Measurements from ENCODE around the gene HYAL3.

The HYAL3 gene

GRCh38 chr3:50268703-50269451 is 30.3 kb downstream of the HYAL3 start, which contains the start of gene SEMA3B:
Gene SEMA3B (plus strand): TSS chr3:50269147. CDS start chr3:50269241, 94 bp downstream.
- Histone ChIP-seq H3K79me2 (ENCODE audit: control insufficient read depth, insufficient read depth, low read length, unreplicated experiment) (no peaks in the 10 kb centered on the region), H3K4me3 (ENCODE audit: low read depth, low read length) (peak within 1 kb of the TSS; percentile 39; the same call in 1 of the 2 replicates), H3K27me3 (ENCODE audit: insufficient read depth, low read length) (peaks cover 7% of the 10 kb centered on the region), H3K27ac (ENCODE audit: low read depth, low read length) (no peak within 1 kb of the TSS), H3K36me3 (ENCODE audit: insufficient read depth, low read length) (no peaks in the 10 kb centered on the region), H3K4me1 (ENCODE audit: control insufficient read depth, insufficient read depth, low read length, unreplicated experiment) (peaks cover 41% of the 10 kb centered on the region), H2AFZ (ENCODE audit: low read length, unreplicated experiment) (no peak within 1 kb of the TSS)

GRCh38 chr3:50268276-50268675 is 30.9 kb downstream of the HYAL3 start:
- Histone ChIP-seq H3K79me2 (ENCODE audit: control insufficient read depth, insufficient read depth, low read length, unreplicated experiment) (no peaks in the 10 kb centered on the region), H3K4me1 (ENCODE audit: control insufficient read depth, insufficient read depth, low read length, unreplicated experiment) (peaks cover 45% of the 10 kb centered on the region), H3K27ac (ENCODE audit: low read depth, low read length) (no peak overlapping the region), H3K4me3 (ENCODE audit: low read depth, low read length) (no peak overlapping the region), H3K36me3 (ENCODE audit: insufficient read depth, low read length) (no peaks in the 10 kb centered on the region), H2AFZ (ENCODE audit: low read length, unreplicated experiment) (no peak overlapping the region), H3K27me3 (ENCODE audit: insufficient read depth, low read length) (0 out of 2 replicates have a peak, but pooled peaks cover under 1% of the 10 kb centered on the region)

- H2AFZ ChIP-seq (ENCODE audit: low read length, unreplicated experiment), result no peak overlapping the region
- H3K79me2 ChIP-seq (ENCODE audit: control insufficient read depth, insufficient read depth, low read length, unreplicated experiment), result no peaks in the 10 kb centered on the region
- H3K27ac ChIP-seq (ENCODE audit: low read depth, low read length), result no peak overlapping the region
- H3K36me3 ChIP-seq (ENCODE audit: insufficient read depth, low read length), result no peaks in the 10 kb centered on the region
- H3K4me3 ChIP-seq (ENCODE audit: low read depth, low read length), result peak overlapping the region; percentile 61
- H3K27me3 ChIP-seq (ENCODE audit: insufficient read depth, low read length), result no peaks in the 10 kb centered on the region
- peaks cover 45% of the 10 kb centered on the region for H3K4me1 ChIP-seq (ENCODE audit: control insufficient read depth, insufficient read depth, low read length, unreplicated experiment)
These were observed 31.8 kb downstream of the HYAL3 start for GRCh38 chr3:50267280-50267913.

GRCh38 chr3:50266836-50267235 is 32.4 kb downstream of the HYAL3 start:
- Histone ChIP-seq H3K27me3 (ENCODE audit: insufficient read depth, low read length) (no peaks in the 10 kb centered on the region), H3K4me3 (ENCODE audit: low read depth, low read length) (peak overlapping the region; percentile 61), H3K27ac (ENCODE audit: low read depth, low read length) (no peak overlapping the region)

GRCh38 chr3:50266017-50266416 is 33.2 kb downstream of the HYAL3 start:
- Histone ChIP-seq H3K27ac (ENCODE audit: low read depth, low read length) (no peak overlapping the region), H3K36me3 (ENCODE audit: insufficient read depth, low read length) (no peaks in the 10 kb centered on the region), H2AFZ (ENCODE audit: low read length, unreplicated experiment) (no peak overlapping the region), H3K79me2 (ENCODE audit: control insufficient read depth, insufficient read depth, low read length, unreplicated experiment) (no peaks in the 10 kb centered on the region), H3K4me1 (ENCODE audit: control insufficient read depth, insufficient read depth, low read length, unreplicated experiment) (peaks cover 46% of the 10 kb centered on the region), H3K4me3 (ENCODE audit: low read depth, low read length) (no peak overlapping the region), H3K27me3 (ENCODE audit: insufficient read depth, low read length) (no peaks in the 10 kb centered on the region)

More at GRCh38 chr3:50266836-50267235, 32.4 kb downstream of the HYAL3 start:
- Histone ChIP-seq H3K79me2 (ENCODE audit: control insufficient read depth, insufficient read depth, low read length, unreplicated experiment) (no peaks in the 10 kb centered on the region), H3K36me3 (ENCODE audit: insufficient read depth, low read length) (no peaks in the 10 kb centered on the region), H3K4me1 (ENCODE audit: control insufficient read depth, insufficient read depth, low read length, unreplicated experiment) (peaks cover 45% of the 10 kb centered on the region), H2AFZ (ENCODE audit: low read length, unreplicated experiment) (no peak overlapping the region)

- no peak overlapping the region for H2AFZ ChIP-seq (ENCODE audit: low read length, unreplicated experiment)
- no peaks in the 10 kb centered on the region for H3K79me2 ChIP-seq (ENCODE audit: control insufficient read depth, insufficient read depth, low read length, unreplicated experiment)
- no peak overlapping the region for H3K27ac ChIP-seq (ENCODE audit: low read depth, low read length)
- no peaks in the 10 kb centered on the region for H3K27me3 ChIP-seq (ENCODE audit: insufficient read depth, low read length)
- H3K36me3 ChIP-seq (ENCODE audit: insufficient read depth, low read length), result no peaks in the 10 kb centered on the region
- H3K4me1 ChIP-seq (ENCODE audit: control insufficient read depth, insufficient read depth, low read length, unreplicated experiment), result peaks cover 47% of the 10 kb centered on the region
- H3K4me3 ChIP-seq (ENCODE audit: low read depth, low read length), result no peak overlapping the region
These were observed 33.6 kb downstream of the HYAL3 start for GRCh38 chr3:50265571-50265970.

- Histone ChIP-seq H3K27me3 (ENCODE audit: insufficient read depth, low read length) (no peaks in the 10 kb centered on the region), H3K27ac (ENCODE audit: low read depth, low read length) (no peak overlapping the region), H3K4me3 (ENCODE audit: low read depth, low read length) (no peak overlapping the region), H3K79me2 (ENCODE audit: control insufficient read depth, insufficient read depth, low read length, unreplicated experiment) (no peaks in the 10 kb centered on the region), H3K4me1 (ENCODE audit: control insufficient read depth, insufficient read depth, low read length, unreplicated experiment) (peaks cover 46% of the 10 kb centered on the region), H2AFZ (ENCODE audit: low read length, unreplicated experiment) (no peak overlapping the region), H3K36me3 (ENCODE audit: insufficient read depth, low read length) (no peaks in the 10 kb centered on the region)
These were observed 34.2 kb downstream of the HYAL3 start for GRCh38 chr3:50264964-50265485.

- H3K4me1 ChIP-seq (ENCODE audit: control insufficient read depth, insufficient read depth, low read length, unreplicated experiment), result peaks cover 45% of the 10 kb centered on the region
- no peak overlapping the region for H2AFZ ChIP-seq (ENCODE audit: low read length, unreplicated experiment)
- no peaks in the 10 kb centered on the region for H3K36me3 ChIP-seq (ENCODE audit: insufficient read depth, low read length)
- no peak overlapping the region for H3K4me3 ChIP-seq (ENCODE audit: low read depth, low read length)
- H3K27me3 ChIP-seq (ENCODE audit: insufficient read depth, low read length), result no peaks in the 10 kb centered on the region
- no peaks in the 10 kb centered on the region for H3K79me2 ChIP-seq (ENCODE audit: control insufficient read depth, insufficient read depth, low read length, unreplicated experiment)
- no peak overlapping the region for H3K27ac ChIP-seq (ENCODE audit: low read depth, low read length)
These were observed 34.7 kb downstream of the HYAL3 start for GRCh38 chr3:50264383-50264963.

- Histone ChIP-seq H3K36me3 (ENCODE audit: insufficient read depth, low read length) (no peaks in the 10 kb centered on the region), H3K4me3 (ENCODE audit: low read depth, low read length) (no peak overlapping the region), H3K27ac (ENCODE audit: low read depth, low read length) (peak overlapping the region; percentile 36; the same call in 1 of the 2 replicates), H3K79me2 (ENCODE audit: control insufficient read depth, insufficient read depth, low read length, unreplicated experiment) (no peaks in the 10 kb centered on the region), H2AFZ (ENCODE audit: low read length, unreplicated experiment) (no peak overlapping the region), H3K4me1 (ENCODE audit: control insufficient read depth, insufficient read depth, low read length, unreplicated experiment) (peaks cover 39% of the 10 kb centered on the region), H3K27me3 (ENCODE audit: insufficient read depth, low read length) (no peaks in the 10 kb centered on the region)
These were observed 35.5 kb downstream of the HYAL3 start for GRCh38 chr3:50263478-50264382.

- no peaks in the 10 kb centered on the region for H3K79me2 ChIP-seq (ENCODE audit: control insufficient read depth, insufficient read depth, low read length, unreplicated experiment)
- no peaks in the 10 kb centered on the region for H3K27me3 ChIP-seq (ENCODE audit: insufficient read depth, low read length)
- no peak overlapping the region for H2AFZ ChIP-seq (ENCODE audit: low read length, unreplicated experiment)
- no peaks in the 10 kb centered on the region for H3K36me3 ChIP-seq (ENCODE audit: insufficient read depth, low read length)
- peaks cover 35% of the 10 kb centered on the region for H3K4me1 ChIP-seq (ENCODE audit: control insufficient read depth, insufficient read depth, low read length, unreplicated experiment)
- H3K4me3 ChIP-seq (ENCODE audit: low read depth, low read length), result no peak overlapping the region
- no peak overlapping the region for H3K27ac ChIP-seq (ENCODE audit: low read depth, low read length)
These were observed 36.4 kb downstream of the HYAL3 start for GRCh38 chr3:50262778-50263177.
